A549 (cell line): ENCODE measurements around the gene TUB. TPM values are rescaled to one million over a fixed set of nuclear protein-coding genes. Genes with fewer than 3 reads are reported as not detected.

Source experiments
- ATAC-seq, 2 experiments: fragments of 200-7000 bp in 1 of 2; fragments of >200 bp in 1 of 2; cut with Nextera tagmentation in 1 of 2; cut with Tn5 transposase in 1 of 2; 3 replicates each; pipeline versions ENCODE4 v1.8.0 to v1.9.1; 2018 to 2020; ENCODE audit warnings: mild to moderate bottlenecking in 1 of 2, moderate library complexity in 1 of 2
- CTCF ChIA-PET: fragments of 300-600 bp; sonication (Branson Sonifier 250); formaldehyde crosslinking; extraction: SDS; loops from one replicate; lab custom pipeline; 2021; ENCODE audit warnings: antibody characterized with exemption, inconsistent platforms; lab: Yijun Ruan, JAX
- POLR2A ChIA-PET: fragments of 350-600 bp; formaldehyde crosslinking; extraction: SDS; loops from one replicate; lab custom pipeline; 2021; ENCODE audit warnings: antibody characterized with exemption, inconsistent platforms; lab: Yijun Ruan, JAX
- DNase-seq, 2 experiments: peaks; one replicate each; pipeline versions ENCODE4 v3.0.0 to v3.0.0-alpha.2; 2011 to 2016; ENCODE audit warnings: low read depth in 1 of 2, low spot score in 1 of 2
- FAIRE-seq: peaks from 2 replicates; lab custom pipeline; 2011; peaks lifted over from hg19 to GRCh38; lab: Jason Lieb, UNC
- H3K27ac ChIP-seq, 2 experiments: fragments of >200 bp; sonication (Bioruptor Twin); formaldehyde crosslinking; 3 replicates each; pipeline ENCODE4 v1.5.1; 2016 to 2017
- H3K4me1 ChIP-seq: fragments of >200 bp; sonication (Bioruptor Twin); formaldehyde crosslinking; 3 replicates; pipeline ENCODE4 v1.6.1; 2016
- H3K4me2 ChIP-seq: fragments of >200 bp; sonication (Bioruptor Twin); formaldehyde crosslinking; 3 replicates; pipeline ENCODE4 v1.6.1; 2016
- H3K4me3 ChIP-seq: fragments of >200 bp; sonication (Bioruptor Twin); formaldehyde crosslinking; 3 replicates; pipeline ENCODE4 v1.5.1; 2016
- H3K9me3 ChIP-seq: fragments of >200 bp; sonication (Bioruptor Twin); formaldehyde crosslinking; 3 replicates; pipeline ENCODE4 v1.6.1; 2016
- ATOH8 ChIP-seq: fragments of 250-450 bp; sonication (Bioruptor Pico); IDR thresholded peaks from 2 replicates; pipeline ENCODE4 v1.5.0; 2020; ENCODE audit warnings: low read depth, mild to moderate bottlenecking, moderate library complexity
- CEBPB ChIP-seq, 2 experiments: fragments of >200 bp in 1 of 2; sonication (Bioruptor Twin) in 1 of 2; formaldehyde crosslinking in 1 of 2; IDR thresholded peaks; 2 replicates each; pipeline ENCODE4 v1.6.1; 2012 to 2016
- CHD4 ChIP-seq: fragments of 200-600 bp; sonication (generic); IDR thresholded peaks from 2 replicates; pipeline ENCODE4 v1.6.1; 2016; ENCODE audit warnings: antibody characterized with exemption, mild to moderate bottlenecking, borderline replicate concordance
- CTCF ChIP-seq: fragments of >200 bp; sonication (Bioruptor Twin); formaldehyde crosslinking; IDR thresholded peaks from 3 replicates; pipeline ENCODE4 v1.5.1; 2016
- EHMT2 ChIP-seq: fragments of 200-600 bp; sonication (generic); IDR thresholded peaks from 2 replicates; pipeline ENCODE4 v1.6.1; 2016; ENCODE audit warnings: antibody characterized with exemption, low read depth, mild to moderate bottlenecking, moderate library complexity
- ELK1 ChIP-seq: fragments of 150-350 bp; IDR thresholded peaks from 2 replicates; pipeline ENCODE4 v1.6.1; 2014; ENCODE audit warnings: low read depth, mild to moderate bottlenecking, low read length
- ESRRA ChIP-seq: fragments of 150-350 bp; IDR thresholded peaks from 2 replicates; pipeline ENCODE4 v1.6.1; 2014; ENCODE audit warnings: mild to moderate bottlenecking, low read length, borderline replicate concordance
- FOSB ChIP-seq: fragments of 250-450 bp; sonication (Bioruptor Pico); IDR thresholded peaks from 2 replicates; pipeline ENCODE4 v1.5.0; 2020; ENCODE audit warnings: mild to moderate bottlenecking, moderate library complexity
- FOXS1 ChIP-seq: fragments of 250-450 bp; sonication (Bioruptor Pico); IDR thresholded peaks from 2 replicates; pipeline ENCODE4 v1.5.0; 2020; ENCODE audit warnings: mild to moderate bottlenecking, moderate library complexity
- HEYL ChIP-seq: fragments of 250-450 bp; sonication (Bioruptor Pico); IDR thresholded peaks from 2 replicates; pipeline ENCODE4 v1.8.0; 2021; ENCODE audit warnings: mild to moderate bottlenecking, moderate library complexity
- HMGXB4 ChIP-seq: fragments of 250-450 bp; sonication (Bioruptor Pico); IDR thresholded peaks from 2 replicates; pipeline ENCODE4 v1.5.0; 2021; ENCODE audit warnings: mild to moderate bottlenecking, moderate library complexity, borderline replicate concordance
- HOXB13 ChIP-seq: fragments of 250-450 bp; sonication (Bioruptor Pico); IDR thresholded peaks from 2 replicates; pipeline ENCODE4 v1.5.0; 2020; ENCODE audit warnings: low read depth, mild to moderate bottlenecking, moderate library complexity
- HOXB5 ChIP-seq: fragments of 250-450 bp; sonication (Bioruptor Pico); IDR thresholded peaks from 2 replicates; pipeline ENCODE4 v1.5.0; 2020; ENCODE audit warnings: mild to moderate bottlenecking, moderate library complexity
- JUNB ChIP-seq: fragments of >200 bp; sonication (Bioruptor Twin); formaldehyde crosslinking; IDR thresholded peaks from 2 replicates; pipeline ENCODE4 v1.6.1; 2016
- KDM5A ChIP-seq: fragments of 200-600 bp; sonication (generic); IDR thresholded peaks from 2 replicates; pipeline ENCODE4 v1.6.1; 2016; ENCODE audit warnings: antibody characterized with exemption, mild to moderate bottlenecking
- MAZ ChIP-seq: fragments of 150-350 bp; IDR thresholded peaks from 2 replicates; pipeline ENCODE4 v1.6.1; 2014; ENCODE audit warnings: antibody characterized with exemption, low read depth, low read length, borderline replicate concordance
- NPAS2 ChIP-seq: fragments of 250-450 bp; sonication (Bioruptor Pico); IDR thresholded peaks from 2 replicates; pipeline ENCODE4 v1.8.0; 2022; ENCODE audit warnings: mild to moderate bottlenecking, moderate library complexity, borderline replicate concordance
- NR3C1 ChIP-seq: fragments of >200 bp; sonication (Bioruptor Twin); formaldehyde crosslinking; IDR thresholded peaks from 3 replicates; pipeline ENCODE4 v1.6.1; 2017
- PHF8 ChIP-seq: fragments of 200-600 bp; sonication (generic); IDR thresholded peaks from 2 replicates; pipeline ENCODE4 v1.6.1; 2016; ENCODE audit warnings: low read depth, mild to moderate bottlenecking, antibody characterized with exemption, moderate library complexity, borderline replicate concordance
- POLR2A ChIP-seq: IDR thresholded peaks from 2 replicates; pipeline ENCODE4 v1.6.1; 2012; ENCODE audit warnings: mild to moderate bottlenecking, low read length
- POLR2AphosphoS2 ChIP-seq: conservative IDR thresholded peaks from 2 replicates; pipeline ENCODE4 v1.6.1; 2012; ENCODE audit warnings: low read length, improper control_type of control experiment, inconsistent platforms
- RARB ChIP-seq: fragments of 250-450 bp; sonication (Bioruptor Pico); IDR thresholded peaks from 2 replicates; pipeline ENCODE4 v1.8.0; 2021; ENCODE audit warnings: mild to moderate bottlenecking, moderate library complexity
- RCOR1 ChIP-seq: fragments of 150-350 bp; IDR thresholded peaks from 2 replicates; pipeline ENCODE4 v1.6.1; 2014; ENCODE audit warnings: antibody characterized with exemption, low read length, low read depth
- RNF2 ChIP-seq: fragments of 200-600 bp; sonication (generic); IDR thresholded peaks from 2 replicates; pipeline ENCODE4 v1.6.1; 2016; ENCODE audit warnings: low read depth, mild to moderate bottlenecking, antibody characterized with exemption, moderate library complexity, borderline replicate concordance
- SMC3 ChIP-seq: fragments of >200 bp; sonication (Bioruptor Twin); formaldehyde crosslinking; IDR thresholded peaks from 3 replicates; pipeline ENCODE4 v1.6.1; 2018; ENCODE audit warnings: inconsistent platforms
- SREBF2 ChIP-seq: fragments of 450-650 bp; IDR thresholded peaks from 2 replicates; pipeline ENCODE4 v1.6.1; 2014; ENCODE audit warnings: mild to moderate bottlenecking, moderate library complexity
- ZFP36 ChIP-seq: fragments of 450-650 bp; IDR thresholded peaks from 2 replicates; pipeline ENCODE4 v1.6.1; 2014; ENCODE audit warnings: borderline replicate concordance; ENCODE audit not compliant: partially characterized antibody
- ZSCAN20 ChIP-seq: fragments of 250-450 bp; sonication (Bioruptor Pico); IDR thresholded peaks from 2 replicates; pipeline ENCODE4 v1.8.0; 2022; ENCODE audit warnings: mild to moderate bottlenecking, moderate library complexity
- WGBS: methylation state at CpG from one replicate; pipeline ENCODE4 v1.1.6; 2017; ENCODE audit errors: missing lambda C conversion rate; 5-methylcytosine and 5-hydroxymethylcytosine counted together
- polyA plus RNA-seq, 4 experiments: library from polyadenylated mRNA; depleted of rRNA in 3 of 4; stranded (reverse); fragments of >200 nt; fragmentation: RNase III in 1 of 4; extraction: RNeasy Plus Mini Kit Qiagen cat#74134 plus additional on column Dnase treatment in 1 of 4; gene quantifications; 2 replicates in 3 of 4; 3 replicates in 1 of 4; pipeline ENCODE4 v1.2.3, GENCODE V29; 2011 to 2017

Gene TUB
- polyA plus RNA-seq, 2 of the 4 experiments (the other 2 are of a cell fraction), result 11.3 to 13.2 TPM

GRCh38 chr11:8095371-8095770, 14.4 kb downstream of the TUB start:
- no peaks in the 10 kb centered on the region for H3K9me3 ChIP-seq
- WGBS, result 84% methylated on average over 3 of the region's 12 CpGs
- no peak for FAIRE-seq
- CTCF ChIA-PET, result interaction anchor here (1.1 to 30.1 kb wide), 6 partner anchors 7 to 90 kb away, joined by 4 to 644 read pairs (median 99); partner anchors contain the start of gene TUB
- no peak overlapping the region for H3K4me3 ChIP-seq
- TF ChIP-seq POLR2A, result no peak
- no peak for TF ChIP-seq FOSB
- no peak for TF ChIP-seq ELK1
- TF ChIP-seq HOXB5 (CRISPR knock-in tag), result no peak
- TF ChIP-seq KDM5A, result no peak
- TF ChIP-seq ESRRA, result no peak
- TF ChIP-seq ZSCAN20 (CRISPR knock-in tag), result no peak
- TF ChIP-seq MAZ, result no peak
- TF ChIP-seq HOXB13 (CRISPR knock-in tag), result no peak
- TF ChIP-seq PHF8, result no peak
- TF ChIP-seq CEBPB (IDR thresholded peaks at IDR 0.05), result no peak
- TF ChIP-seq NR3C1, result no peak
- TF ChIP-seq RCOR1, result no peak
- no peak for TF ChIP-seq SMC3
- no peak for TF ChIP-seq RARB (CRISPR knock-in tag)
- TF ChIP-seq HEYL (CRISPR knock-in tag), result no peak
- TF ChIP-seq ZFP36, result no peak
- TF ChIP-seq POLR2AphosphoS2, result no peak
- TF ChIP-seq EHMT2, result no peak
- TF ChIP-seq, all 56 proteins: peak for 0
- Histone ChIP-seq H3K4me2 (no peak overlapping the region), H3K4me1 (no peaks in the 10 kb centered on the region), H3K27ac (no peak overlapping the region)
- DNase-seq (no peak), ATAC-seq (no peak)
- POLR2A ChIA-PET, result no interaction called here

GRCh38 chr11:8095806-8096522, 15.0 kb downstream of the TUB start:
- no peak for TF ChIP-seq RNF2
- no peak for TF ChIP-seq SREBF2
- no peak for TF ChIP-seq HOXB5 (CRISPR knock-in tag)
- no peak for TF ChIP-seq ATOH8 (CRISPR knock-in tag)
- TF ChIP-seq JUNB, result no peak
- TF ChIP-seq HOXB13 (CRISPR knock-in tag), result no peak
- no peak for TF ChIP-seq POLR2A
- no peak for TF ChIP-seq MAZ
- TF ChIP-seq NPAS2 (CRISPR knock-in tag), result no peak
- no peak for TF ChIP-seq HMGXB4 (CRISPR knock-in tag)
- TF ChIP-seq CHD4, result no peak
- no peak for TF ChIP-seq CTCF
- no peak for TF ChIP-seq FOXS1
- H3K4me3 ChIP-seq, result no peak overlapping the region
- H3K4me1 ChIP-seq, result no peaks in the 10 kb centered on the region
- DNase-seq (no peak), ATAC-seq (no peak), FAIRE-seq (no peak)
- no peak overlapping the region for H3K4me2 ChIP-seq
- ChIA-PET POLR2A (no interaction called here), CTCF (interaction anchor here (0.7 to 30.1 kb wide), 9 partner anchors 8 to 1000 kb away, joined by 3 to 644 read pairs (median 7); partner anchors contain the start of gene TUB)
- no peaks in the 10 kb centered on the region for H3K9me3 ChIP-seq
- H3K27ac ChIP-seq, result no peak overlapping the region
- 93% methylated on average over 5 of the region's 5 CpGs for WGBS
